MCF 10A (cell line): ENCODE measurements around the gene ANXA6. TPM values are rescaled to one million over a fixed set of nuclear protein-coding genes. Genes with fewer than 3 reads are reported as not detected.

Experiments
- BruUV-seq: library from RNA; stranded (reverse); fragments of 400-500 nt; replicated peaks from 2 replicates; lab custom pipeline; 2021; lab: Mats Ljungman, UMichigan
- CTCF ChIA-PET: fragments of 300-600 bp; sonication (Branson Sonifier 250); formaldehyde crosslinking; extraction: SDS; loops from one replicate; lab custom pipeline; 2021; ENCODE audit warnings: antibody characterized with exemption, inconsistent platforms; lab: Yijun Ruan, JAX
- POLR2A ChIA-PET: fragments of 300-600, 350-650 bp; sonication (Branson Sonifier 250); formaldehyde crosslinking; extraction: SDS; loops from one replicate; lab custom pipeline; 2020; ENCODE audit warnings: antibody characterized with exemption, inconsistent platforms; lab: Yijun Ruan, JAX
- DNase-seq: peaks from one replicate; pipeline ENCODE4 v3.0.0-alpha.2; 2018; ENCODE audit not compliant: unreplicated experiment
- H3K27ac Mint-ChIP-seq: one replicate; pipeline ENCODE4 v1.8.0; 2022; ENCODE audit warnings: mild to moderate bottlenecking, low read depth, mixed read lengths; ENCODE audit not compliant: unreplicated experiment
- H3K27me3 Mint-ChIP-seq: one replicate; pipeline ENCODE4 v1.8.0; 2022; ENCODE audit warnings: mixed read lengths; ENCODE audit not compliant: insufficient read depth, unreplicated experiment
- H3K36me3 Mint-ChIP-seq: one replicate; pipeline ENCODE4 v1.8.0; 2022; ENCODE audit warnings: mild to moderate bottlenecking, moderate library complexity, mixed read lengths; ENCODE audit not compliant: insufficient read depth, unreplicated experiment
- H3K4me1 Mint-ChIP-seq: one replicate; pipeline ENCODE4 v1.8.0; 2022; ENCODE audit warnings: mixed read lengths; ENCODE audit not compliant: insufficient read depth, unreplicated experiment
- H3K4me3 Mint-ChIP-seq: one replicate; pipeline ENCODE4 v1.8.0; 2022; ENCODE audit warnings: mild to moderate bottlenecking, moderate library complexity, mixed read lengths; ENCODE audit not compliant: unreplicated experiment
- H3K9me3 Mint-ChIP-seq: one replicate; pipeline ENCODE4 v1.8.0; 2022; ENCODE audit warnings: mixed read lengths; ENCODE audit not compliant: unreplicated experiment
- CTCF ChIP-seq: fragments of 200-600 bp; IDR thresholded peaks from one replicate; pipeline ENCODE4 v1.8.0; 2022; ENCODE audit warnings: antibody characterized with exemption, mild to moderate bottlenecking; ENCODE audit not compliant: unreplicated experiment
- intact Hi-C: fragments of 100-400 bp; cut with micrococcal nuclease; formaldehyde crosslinking; loops from 2 replicates; pipeline ENCODE4 v1.14.1; 2022
- total RNA-seq: library from RNA; stranded (reverse); gene quantifications from 2 replicates; pipeline ENCODE4 v1.2.3, GENCODE V29; 2022

Gene ANXA6
- total RNA-seq, 1 experiment from 2014 or later, result 2.6 TPM

GRCh38 chr5:151065609-151066008 is 92.0 kb downstream of the ANXA6 start:
- H3K4me1 Mint-ChIP-seq, result peaks cover 28% of the 10 kb centered on the region
- TF ChIP-seq CTCF, result no peak
- no peak overlapping the region for H3K4me3 Mint-ChIP-seq
- no peaks in the 10 kb centered on the region for H3K9me3 Mint-ChIP-seq
- intact Hi-C loops, result no loop called here
- no peaks in the 10 kb centered on the region for H3K27me3 Mint-ChIP-seq
- POLR2A ChIA-PET, result interaction anchor here (0.6 to 1.5 kb wide), 4 partner anchors 15 to 148 kb away, joined by 3 to 6 read pairs (median 3); partner anchors contain the start of gene TNIP1
- peak overlapping the region; percentile 69 for H3K27ac Mint-ChIP-seq
- CTCF ChIA-PET, result interaction anchor here (0.6 to 40.7 kb wide), 5 partner anchors 11 to 571 kb away, joined by 3 to 1587 read pairs (median 7); no protein-coding TSS in a partner anchor
- DNase-seq, result no peak
- BruUV-seq, result no TSS peak
- peaks cover 70% of the 10 kb centered on the region for H3K36me3 Mint-ChIP-seq

- ChIA-PET CTCF (interaction anchor here (0.6 to 40.7 kb wide), 6 partner anchors 10 to 100 kb away, joined by 3 to 1587 read pairs (median 6); no protein-coding TSS in a partner anchor), POLR2A (interaction anchor here (0.6 to 1.5 kb wide), 3 partner anchors 21 to 148 kb away, joined by 3 to 6 read pairs (median 3); no protein-coding TSS in a partner anchor)
- H3K4me3 Mint-ChIP-seq, result no peak overlapping the region
- peak overlapping the region; percentile 69 for H3K27ac Mint-ChIP-seq
- H3K9me3 Mint-ChIP-seq, result no peaks in the 10 kb centered on the region
- no peak for TF ChIP-seq CTCF
- H3K36me3 Mint-ChIP-seq, result peaks cover 70% of the 10 kb centered on the region
- DNase-seq, result no peak
- H3K4me1 Mint-ChIP-seq, result peaks cover 28% of the 10 kb centered on the region
- no peaks in the 10 kb centered on the region for H3K27me3 Mint-ChIP-seq
- intact Hi-C loops, result no loop called here
- BruUV-seq, result no TSS peak
Measured at GRCh38 chr5:151064916-151065499, 92.6 kb downstream of the ANXA6 start.

DNA sequence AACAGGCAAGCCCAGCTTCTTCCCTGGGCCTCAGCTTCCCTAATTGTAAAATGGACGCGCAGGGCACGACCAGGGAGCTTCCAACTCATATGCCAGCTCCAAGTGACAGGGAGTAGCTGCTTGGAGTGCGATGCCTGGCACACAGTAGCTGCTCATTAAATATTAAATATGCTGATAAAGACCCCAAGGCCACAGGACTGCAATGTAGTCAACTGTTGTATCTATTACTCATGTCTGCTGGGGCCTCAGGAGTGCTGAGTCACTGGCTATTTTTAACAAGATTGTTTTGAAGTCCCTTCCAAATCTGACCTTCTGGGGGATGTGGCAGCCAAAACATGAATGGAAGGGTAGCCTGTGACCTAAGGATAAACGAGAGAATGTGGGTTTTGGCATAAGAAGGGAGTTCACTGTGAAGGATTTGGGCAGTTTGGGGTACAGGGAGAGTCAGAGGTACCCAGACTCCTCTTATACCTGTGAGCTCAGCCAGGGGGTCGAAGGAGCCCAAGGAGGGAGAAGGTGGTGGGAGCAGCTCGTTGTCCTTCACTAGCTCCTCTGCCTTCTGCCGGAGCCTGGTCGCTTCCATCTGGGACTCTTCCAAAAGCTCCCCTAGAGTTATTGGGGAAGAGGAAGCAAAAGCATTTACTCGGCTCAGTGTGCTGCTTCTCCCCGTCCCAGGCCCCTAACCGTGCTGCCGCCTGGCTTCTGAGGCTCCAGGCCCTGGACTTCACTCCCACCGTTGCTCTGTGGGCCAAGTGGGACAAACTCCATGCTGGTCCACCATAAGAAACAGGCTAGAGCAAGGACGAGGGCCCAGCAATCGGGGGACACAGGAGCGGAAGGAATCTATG is 94.2 kb downstream of the ANXA6 start:
- no peaks in the 10 kb centered on the region for H3K9me3 Mint-ChIP-seq
- BruUV-seq, result no TSS peak
- peak; percentile 73 for DNase-seq
- no peak for TF ChIP-seq CTCF
- ChIA-PET CTCF (interaction anchor here (0.5 to 40.7 kb wide), 8 partner anchors 8 to 101 kb away, joined by 3 to 1587 read pairs (median 4); partner anchors contain the start of gene TNIP1), POLR2A (interaction anchor here (0.6 to 1.3 kb wide), 3 partner anchors 18 to 678 kb away, joined by 3 to 4 read pairs (median 3); no protein-coding TSS in a partner anchor)
- no peaks in the 10 kb centered on the region for H3K27me3 Mint-ChIP-seq
- H3K36me3 Mint-ChIP-seq, result peaks cover 77% of the 10 kb centered on the region
- H3K27ac Mint-ChIP-seq, result peak overlapping the region; percentile 69
- intact Hi-C loops, result no loop called here
- no peak overlapping the region for H3K4me3 Mint-ChIP-seq
- peaks cover 35% of the 10 kb centered on the region for H3K4me1 Mint-ChIP-seq
